Aorta (tissue), 5 donors: ENCODE results near the gene CCDC93. TPM values are rescaled to one million over a fixed set of nuclear protein-coding genes. Genes with fewer than 3 reads are reported as not detected.

Experiments
- ATAC-seq: fragments of 200-7000 bp; cut with Tn5 transposase; one replicate; pipeline ENCODE4 v1.9.1; 2022; ENCODE audit warnings: moderate library complexity; ENCODE audit not compliant: low FRiP score
- DNase-seq, 2 donors: peaks; one replicate each; pipeline ENCODE4 v3.0.0-alpha.2; 2020
- H3K27ac ChIP-seq, 2 donors: one replicate each; pipeline ENCODE4 v1.5.1; 2013; ENCODE audit warnings: low read length in 2 of 2, mild to moderate bottlenecking in 2 of 2, moderate library complexity in 2 of 2, control low read depth in 1 of 2, inconsistent platforms in 1 of 2, low read depth in 1 of 2
- H3K27me3 ChIP-seq, 2 donors: one replicate each; pipeline ENCODE4 v1.6.1; 2013; ENCODE audit warnings: control low read depth in 1 of 2, low read length in 1 of 2, mild to moderate bottlenecking in 1 of 2, moderate library complexity in 1 of 2; ENCODE audit not compliant: insufficient read depth in 2 of 2, control insufficient read depth in 1 of 2
- H3K36me3 ChIP-seq, 2 donors: one replicate each; pipeline ENCODE4 v1.6.1; 2013; ENCODE audit warnings: control low read depth in 1 of 2, low read length in 1 of 2, mild to moderate bottlenecking in 1 of 2; ENCODE audit not compliant: insufficient read depth in 2 of 2, control insufficient read depth in 1 of 2
- H3K4me1 ChIP-seq, 2 donors: one replicate each; pipeline ENCODE4 v1.6.1; 2013; ENCODE audit warnings: low read length in 2 of 2, control low read depth in 1 of 2, mild to moderate bottlenecking in 1 of 2, moderate library complexity in 1 of 2; ENCODE audit not compliant: insufficient read depth in 2 of 2, control insufficient read depth in 1 of 2
- H3K4me3 ChIP-seq, 2 donors: one replicate each; pipeline ENCODE4 v1.5.1; 2013; ENCODE audit warnings: low read length in 2 of 2, control low read depth in 1 of 2, mild to moderate bottlenecking in 1 of 2
- H3K9me3 ChIP-seq: one replicate; pipeline ENCODE4 v1.6.1; 2013; ENCODE audit warnings: mild to moderate bottlenecking, low read length; ENCODE audit not compliant: control insufficient read depth
- WGBS, 2 donors: extraction: QIAGEN DNeasy Blood & Tissue Kit; methylation state at CpG; one replicate each; pipeline ENCODE4 v1.1.7; 2013; 5-methylcytosine and 5-hydroxymethylcytosine counted together
- intact Hi-C, 2 donors: fragments of 100-400 bp; cut with DNase I; formaldehyde crosslinking; loops; one replicate each; pipeline versions ENCODE4 v1.14.2 to v1.15.0; 2022
- polyA plus RNA-seq, 2 donors: library from polyadenylated mRNA; stranded (reverse); fragments of 200-250 nt; gene quantifications; one replicate each; pipeline ENCODE4 v1.2.3, GENCODE V29; 2013
- total RNA-seq, 2 donors: library from RNA; stranded (reverse); fragmentation: NEBNext Ultra II Directional; extraction: Animal tissue kit (Norgen Biotek cat#: 25700); gene quantifications; one replicate each; pipeline ENCODE4 v1.2.1, GENCODE V29; 2021
- donor health status: healthy with polysubstance abuse.
- donor health status: Bipolar disorder and iron deficiency.
- donor health status: DM: no; HTN: no; CAD: no.
- donor health status: DM: no; HTN: no; CAD: no.
- donor health status: DM: yes; HTN: yes; CAD: no.

Gene CCDC93
- total and polyA plus RNA-seq, 4 donors: 5.8 to 42.8 (median 23.5) TPM

DNA sequence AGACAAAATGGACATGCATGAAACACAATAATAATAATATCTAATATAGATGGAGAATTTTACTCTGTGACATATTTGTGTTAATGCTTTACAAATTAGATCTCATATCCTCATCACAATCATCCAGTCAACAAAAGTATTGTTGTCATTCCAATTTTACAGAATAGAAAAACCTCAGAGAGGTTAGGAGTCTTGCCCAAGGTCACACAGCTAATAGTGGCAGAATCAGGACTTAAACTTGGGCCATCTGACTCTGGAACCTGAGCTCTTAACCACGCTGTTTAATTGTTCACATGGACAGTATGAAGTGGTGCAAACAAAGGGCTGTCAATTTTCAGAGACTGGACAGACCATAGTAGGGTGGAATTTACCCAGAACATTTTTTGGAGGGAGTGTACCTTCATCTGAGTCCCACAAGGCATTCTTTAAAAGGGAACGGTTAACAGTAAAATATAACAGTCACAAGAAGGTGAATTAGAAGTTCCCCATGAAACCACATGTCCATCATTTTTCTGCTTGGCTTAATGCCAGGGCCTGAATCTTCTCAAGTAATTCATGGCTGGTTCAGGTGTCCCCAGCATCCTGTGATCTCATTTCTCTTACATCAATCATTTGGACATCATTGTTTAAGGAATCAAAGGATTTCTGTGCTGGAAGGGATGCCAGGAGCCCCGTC, 35.4 kb upstream of the CCDC93 start:
- H3K27ac ChIP-seq: no peak overlapping the region
- no peaks in the 10 kb centered on the region for H3K9me3 ChIP-seq
- intact Hi-C loops: loop anchor here (5.0 kb wide), 3 partner anchors 153 to 813 kb away; no protein-coding TSS in a partner anchor

GRCh38 chr2:118048401-118048800, 34.5 kb upstream of the CCDC93 start:
- DNase-seq (no peak), ATAC-seq (no peak)
- H3K9me3 ChIP-seq: no peaks in the 10 kb centered on the region
- 88 to 90% methylated on average over 3 of the region's 3 CpGs for WGBS, 2 donors
- H3K4me1 ChIP-seq: no peaks in the 10 kb centered on the region
- H3K36me3 ChIP-seq: no peaks in the 10 kb centered on the region
- no peak overlapping the region for H3K27ac ChIP-seq
- no peaks in the 10 kb centered on the region for H3K27me3 ChIP-seq
- no peak overlapping the region for H3K4me3 ChIP-seq
- intact Hi-C loops: loop anchor here (5.0 kb wide), 3 partner anchors 154 to 814 kb away; no protein-coding TSS in a partner anchor

More for the DNA sequence above, 35.4 kb upstream of the CCDC93 start:
- Histone ChIP-seq H3K4me3 (no peak overlapping the region), H3K4me1 (no peaks in the 10 kb centered on the region), H3K36me3 (no peaks in the 10 kb centered on the region), H3K27me3 (no peaks in the 10 kb centered on the region)
- ATAC-seq (no peak), DNase-seq (no peak)
- 76 to 80% methylated on average over 3 of the region's 3 CpGs for WGBS, 2 donors

DNA sequence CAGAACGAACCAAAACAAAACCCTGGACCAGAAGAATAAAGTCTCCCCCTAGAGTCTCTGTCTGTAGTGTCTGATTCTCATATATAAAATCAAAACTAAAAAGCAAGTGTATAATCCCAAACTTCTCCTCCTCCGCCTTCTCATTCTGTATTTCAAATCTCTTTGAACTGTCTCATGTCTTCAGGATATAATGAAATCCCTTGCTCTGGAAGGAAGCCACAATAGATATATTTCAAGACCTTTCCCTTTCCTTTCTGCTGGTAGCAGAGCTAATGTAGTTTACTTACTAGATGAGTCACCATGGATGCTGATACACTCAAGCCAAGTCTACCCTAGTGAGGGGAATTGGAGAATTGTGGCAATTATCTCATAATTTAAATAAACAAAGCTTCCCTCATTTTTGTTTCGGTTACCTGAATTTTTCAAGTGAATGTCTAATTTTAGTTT, 33.5 kb upstream of the CCDC93 start:
- DNase-seq: no peak
- no peaks in the 10 kb centered on the region for H3K27me3 ChIP-seq
- intact Hi-C loops: loop anchor here (5.0 kb wide), 3 partner anchors 155 to 815 kb away; no protein-coding TSS in a partner anchor
- no peaks in the 10 kb centered on the region for H3K36me3 ChIP-seq
- H3K4me3 ChIP-seq: no peak overlapping the region
- H3K9me3 ChIP-seq: no peaks in the 10 kb centered on the region
- ATAC-seq: no peak
- WGBS, 2 donors: 48 to 54% methylated on average over 3 of the region's 3 CpGs
- H3K4me1 ChIP-seq: no peaks in the 10 kb centered on the region
- no peak overlapping the region for H3K27ac ChIP-seq

DNA sequence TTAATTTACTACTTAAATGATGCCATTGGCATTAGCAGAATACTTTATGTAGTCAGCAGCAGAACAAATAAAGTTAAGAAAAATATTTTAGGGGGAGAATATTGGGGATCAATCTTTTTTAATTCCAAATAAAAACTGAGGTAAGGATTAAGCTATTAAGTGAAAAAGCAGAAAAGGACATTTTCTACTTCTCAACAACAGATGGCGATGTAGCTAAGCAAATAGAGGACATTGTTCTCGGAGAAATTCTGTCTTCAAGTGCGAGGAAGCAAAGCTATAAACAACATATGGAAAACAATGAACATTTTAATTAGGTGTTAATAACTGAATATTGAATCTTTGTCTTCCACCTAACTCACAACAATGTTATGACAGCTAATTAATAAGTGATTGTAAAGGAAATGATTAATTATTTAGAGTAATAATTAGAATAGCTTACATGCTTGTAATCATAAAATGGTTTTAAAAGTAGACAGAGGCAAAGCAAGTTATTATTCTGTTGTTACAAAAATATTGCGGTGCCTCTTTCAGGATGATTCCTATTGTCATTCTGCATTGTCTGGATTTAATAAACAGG, 32.9 kb upstream of the CCDC93 start:
- intact Hi-C loops: loop anchor here (5.0 kb wide), 3 partner anchors 156 to 816 kb away; no protein-coding TSS in a partner anchor
- Histone ChIP-seq H3K9me3 (no peaks in the 10 kb centered on the region), H3K4me1 (no peaks in the 10 kb centered on the region), H3K4me3 (no peak overlapping the region), H3K36me3 (no peaks in the 10 kb centered on the region), H3K27me3 (no peaks in the 10 kb centered on the region), H3K27ac (no peak overlapping the region)
- no peak for DNase-seq
- 6 to 12% methylated on average over 4 of the region's 4 CpGs for WGBS, 2 donors
- no peak for ATAC-seq

GRCh38 chr2:118045286-118045685, 31.4 kb upstream of the CCDC93 start:
- WGBS, 2 donors: 72 to 73% methylated on average over 1 of the region's 1 CpG

GRCh38 chr2:118044854-118045253, 31.0 kb upstream of the CCDC93 start:
- Histone ChIP-seq H3K27ac (no peak overlapping the region), H3K4me3 (no peak overlapping the region), H3K4me1 (no peaks in the 10 kb centered on the region), H3K9me3 (no peaks in the 10 kb centered on the region), H3K27me3 (no peaks in the 10 kb centered on the region), H3K36me3 (no peaks in the 10 kb centered on the region)
- no peak for DNase-seq
- intact Hi-C loops: loop anchor here (5.0 kb wide), 3 partner anchors 157 to 817 kb away; no protein-coding TSS in a partner anchor
- 80% methylated on average over 2 of the region's 2 CpGs for WGBS, 2 donors
- ATAC-seq: no peak

More at GRCh38 chr2:118045286-118045685, 31.4 kb upstream of the CCDC93 start:
- Histone ChIP-seq H3K27me3 (no peaks in the 10 kb centered on the region), H3K9me3 (no peaks in the 10 kb centered on the region), H3K27ac (no peak overlapping the region), H3K4me1 (no peaks in the 10 kb centered on the region), H3K4me3 (no peak overlapping the region), H3K36me3 (no peaks in the 10 kb centered on the region)
- intact Hi-C loops: loop anchor here (5.0 kb wide), 3 partner anchors 157 to 817 kb away; no protein-coding TSS in a partner anchor
- ATAC-seq: no peak
- DNase-seq: no peak

DNA sequence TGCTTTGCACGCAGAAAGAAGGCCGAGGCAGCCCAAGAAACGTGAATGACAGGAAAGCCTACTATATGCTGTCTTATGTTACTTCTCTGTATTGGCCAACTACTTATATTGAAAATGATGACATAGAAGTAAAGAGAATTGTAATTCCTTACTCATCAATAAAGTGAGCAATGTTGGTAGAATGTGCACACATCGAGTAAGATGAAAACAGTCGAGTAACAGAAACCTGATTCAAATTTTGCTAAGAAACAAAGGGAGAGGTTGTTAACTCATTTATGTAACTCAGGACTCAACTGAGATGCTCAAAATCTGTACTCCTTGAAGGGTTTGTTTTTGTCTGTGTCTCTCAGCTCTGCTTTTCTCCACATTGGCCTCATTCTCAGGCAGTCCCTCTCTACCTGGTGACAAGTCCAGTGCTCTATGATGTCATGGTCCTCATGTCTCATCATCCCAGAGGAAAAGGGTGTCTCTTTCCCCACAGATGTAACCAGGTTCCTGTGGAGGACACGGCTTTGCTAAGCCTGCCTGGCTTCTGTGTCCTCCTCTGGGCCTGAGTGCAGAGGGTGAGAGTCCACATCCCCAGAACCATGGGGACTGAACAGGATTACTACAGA, 30.3 kb upstream of the CCDC93 start:
- Histone ChIP-seq H3K27me3 (no peaks in the 10 kb centered on the region), H3K36me3 (no peaks in the 10 kb centered on the region)
- intact Hi-C loops: no loop called here

GRCh38 chr2:118040891-118041290, 27.0 kb upstream of the CCDC93 start:
- no peak overlapping the region for H3K4me3 ChIP-seq
- H3K36me3 ChIP-seq: no peaks in the 10 kb centered on the region
- H3K9me3 ChIP-seq: no peaks in the 10 kb centered on the region
- no peak overlapping the region for H3K27ac ChIP-seq
- DNase-seq (no peak), ATAC-seq (no peak)
- WGBS, 2 donors: 82 to 83% methylated on average over 7 of the region's 7 CpGs
- intact Hi-C loops: no loop called here
- no peaks in the 10 kb centered on the region for H3K27me3 ChIP-seq
- H3K4me1 ChIP-seq: no peaks in the 10 kb centered on the region

More for the DNA sequence above, 30.3 kb upstream of the CCDC93 start:
- DNase-seq: no peak
- no peak for ATAC-seq
- H3K4me1 ChIP-seq: no peaks in the 10 kb centered on the region
- no peak overlapping the region for H3K4me3 ChIP-seq
- H3K9me3 ChIP-seq: no peaks in the 10 kb centered on the region
- WGBS, 2 donors: 75 to 79% methylated on average over 6 of the region's 6 CpGs
- H3K27ac ChIP-seq: no peak overlapping the region
